Body of pancreas (tissue), 4 donors: Measurements from ENCODE around the gene KNOP1.

ENCODE experiments used
- POLR2A ChIP-seq, 3 donors: fragments of 450-650 bp; IDR thresholded peaks; one replicate each; pipeline ENCODE4 v1.6.1; 2016; ENCODE audit warnings: antibody characterized with exemption in 3 of 3, mild to moderate bottlenecking in 2 of 3
- TF ChIP-seq, protein P1 (sequence below), 7 experiments: fragments of 450-650 bp in 4 of 7; fragments of 200-600 bp in 3 of 7; sonication (generic) in 3 of 7; IDR thresholded peaks; one replicate each; pipeline ENCODE4 v1.5.1; 2016 to 2019; ENCODE audit warnings: antibody characterized with exemption in 7 of 7

DNA sequence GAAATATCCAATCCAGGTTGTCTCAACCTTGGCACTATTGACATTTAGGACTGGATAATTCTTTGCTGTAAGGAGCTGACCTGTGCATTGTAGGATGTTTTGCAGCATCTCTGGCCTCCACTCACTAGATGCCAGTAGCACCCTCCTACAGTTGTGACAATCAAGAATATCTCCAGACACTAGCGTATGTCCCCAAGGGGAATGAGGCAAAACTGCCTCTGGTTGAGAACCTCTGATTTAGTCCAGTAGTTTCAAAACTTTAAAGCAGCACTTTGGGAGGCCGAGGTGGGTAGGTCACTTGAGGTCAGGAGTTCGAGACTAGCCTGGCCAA is 48.5 kb upstream of the KNOP1 start:
- TF ChIP-seq, protein P1, sequence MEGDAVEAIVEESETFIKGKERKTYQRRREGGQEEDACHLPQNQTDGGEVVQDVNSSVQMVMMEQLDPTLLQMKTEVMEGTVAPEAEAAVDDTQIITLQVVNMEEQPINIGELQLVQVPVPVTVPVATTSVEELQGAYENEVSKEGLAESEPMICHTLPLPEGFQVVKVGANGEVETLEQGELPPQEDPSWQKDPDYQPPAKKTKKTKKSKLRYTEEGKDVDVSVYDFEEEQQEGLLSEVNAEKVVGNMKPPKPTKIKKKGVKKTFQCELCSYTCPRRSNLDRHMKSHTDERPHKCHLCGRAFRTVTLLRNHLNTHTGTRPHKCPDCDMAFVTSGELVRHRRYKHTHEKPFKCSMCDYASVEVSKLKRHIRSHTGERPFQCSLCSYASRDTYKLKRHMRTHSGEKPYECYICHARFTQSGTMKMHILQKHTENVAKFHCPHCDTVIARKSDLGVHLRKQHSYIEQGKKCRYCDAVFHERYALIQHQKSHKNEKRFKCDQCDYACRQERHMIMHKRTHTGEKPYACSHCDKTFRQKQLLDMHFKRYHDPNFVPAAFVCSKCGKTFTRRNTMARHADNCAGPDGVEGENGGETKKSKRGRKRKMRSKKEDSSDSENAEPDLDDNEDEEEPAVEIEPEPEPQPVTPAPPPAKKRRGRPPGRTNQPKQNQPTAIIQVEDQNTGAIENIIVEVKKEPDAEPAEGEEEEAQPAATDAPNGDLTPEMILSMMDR (IDR thresholded peaks at IDR 0.05) = no peak
- no peak for TF ChIP-seq POLR2A (IDR thresholded peaks at IDR 0.05)
